OCI-LY7 (cell line): ENCODE data around the gene ASPM.

Source experiments
- EZH2phosphoT487 ChIP-seq: fragments of 200-600 bp; sonication (generic); IDR thresholded peaks from 2 replicates; pipeline ENCODE4 v1.6.1; 2018; ENCODE audit warnings: low read depth, borderline replicate concordance, mild to moderate bottlenecking, mixed run types, antibody characterized with exemption, low read length, moderate library complexity, mixed read lengths
- TF ChIP-seq, protein P1 (sequence below): fragments of 200-600 bp; sonication (generic); conservative IDR thresholded peaks from 2 replicates; pipeline ENCODE4 v1.5.1; 2014; ENCODE audit warnings: mild to moderate bottlenecking, antibody characterized with exemption, low read length, moderate library complexity, mixed read lengths

DNA sequence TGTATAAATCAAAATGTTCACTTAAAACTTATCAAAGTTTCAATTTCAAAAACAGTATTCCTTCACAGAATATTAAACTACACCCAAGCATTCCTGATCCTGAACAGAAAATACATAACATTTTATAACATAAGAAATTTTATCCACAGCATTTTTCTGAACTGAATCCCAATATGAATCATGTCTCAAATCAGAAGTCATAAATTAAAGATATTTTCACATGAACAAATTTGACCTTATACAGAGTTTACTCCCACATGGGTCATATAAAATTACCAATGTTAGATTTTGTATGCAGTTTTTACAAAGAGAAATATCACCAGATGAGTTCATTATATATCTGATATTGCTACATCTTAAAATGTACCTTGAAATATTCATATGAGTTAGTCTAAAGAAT, 48.6 kb upstream of the ASPM start:
- TF ChIP-seq, protein P1, sequence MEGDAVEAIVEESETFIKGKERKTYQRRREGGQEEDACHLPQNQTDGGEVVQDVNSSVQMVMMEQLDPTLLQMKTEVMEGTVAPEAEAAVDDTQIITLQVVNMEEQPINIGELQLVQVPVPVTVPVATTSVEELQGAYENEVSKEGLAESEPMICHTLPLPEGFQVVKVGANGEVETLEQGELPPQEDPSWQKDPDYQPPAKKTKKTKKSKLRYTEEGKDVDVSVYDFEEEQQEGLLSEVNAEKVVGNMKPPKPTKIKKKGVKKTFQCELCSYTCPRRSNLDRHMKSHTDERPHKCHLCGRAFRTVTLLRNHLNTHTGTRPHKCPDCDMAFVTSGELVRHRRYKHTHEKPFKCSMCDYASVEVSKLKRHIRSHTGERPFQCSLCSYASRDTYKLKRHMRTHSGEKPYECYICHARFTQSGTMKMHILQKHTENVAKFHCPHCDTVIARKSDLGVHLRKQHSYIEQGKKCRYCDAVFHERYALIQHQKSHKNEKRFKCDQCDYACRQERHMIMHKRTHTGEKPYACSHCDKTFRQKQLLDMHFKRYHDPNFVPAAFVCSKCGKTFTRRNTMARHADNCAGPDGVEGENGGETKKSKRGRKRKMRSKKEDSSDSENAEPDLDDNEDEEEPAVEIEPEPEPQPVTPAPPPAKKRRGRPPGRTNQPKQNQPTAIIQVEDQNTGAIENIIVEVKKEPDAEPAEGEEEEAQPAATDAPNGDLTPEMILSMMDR = no peak
- TF ChIP-seq EZH2phosphoT487 = no peak
